SK-N-SH treated with all-trans-retinoic acid at 6 μM for 48 hours (cell line): ENCODE results near the gene UHRF2.
"Not testable (repeated sequence)": the region's sequence is repeated elsewhere in the genome, so short reads cannot be mapped to it uniquely, and the experiment has no call there.

Experiments
- ATAC-seq: fragments of 200-7000 bp; cut with Tn5 transposase; 3 replicates; pipeline ENCODE4 v1.9.1; 2020; ENCODE audit warnings: mild to moderate bottlenecking, moderate library complexity
- ARNTL ChIP-seq: fragments of 450-650 bp; formaldehyde crosslinking; IDR thresholded peaks from 2 replicates; pipeline ENCODE4 v1.5.0; 2020; ENCODE audit warnings: low read depth, mild to moderate bottlenecking, moderate library complexity, borderline replicate concordance
- BACH2 ChIP-seq: fragments of 250-450 bp; sonication (Bioruptor Pico); IDR thresholded peaks from 2 replicates; pipeline ENCODE4 v1.9.0; 2021; ENCODE audit warnings: mild to moderate bottlenecking, borderline replicate concordance
- CSDC2 ChIP-seq: fragments of 250-450 bp; sonication (Bioruptor Pico); IDR thresholded peaks from 2 replicates; pipeline ENCODE4 v1.5.0; 2020; ENCODE audit warnings: mild to moderate bottlenecking, moderate library complexity
- CSRNP3 ChIP-seq: fragments of 250-450 bp; sonication (Bioruptor Pico); IDR thresholded peaks from 2 replicates; pipeline ENCODE4 v1.5.1; 2021; ENCODE audit warnings: mild to moderate bottlenecking, moderate library complexity
- ESRRG ChIP-seq: fragments of 250-450 bp; sonication (Bioruptor Pico); IDR thresholded peaks from 2 replicates; pipeline ENCODE4 v1.6.1; 2021; ENCODE audit warnings: mild to moderate bottlenecking
- GLIS3 ChIP-seq: fragments of 250-450 bp; sonication (Bioruptor Pico); IDR thresholded peaks from 2 replicates; pipeline ENCODE4 v1.5.0; 2020; ENCODE audit warnings: mild to moderate bottlenecking, moderate library complexity
- ISL1 ChIP-seq: fragments of 250-450 bp; sonication (Bioruptor Pico); IDR thresholded peaks from 2 replicates; pipeline ENCODE4 v2.1.2; 2022; ENCODE audit warnings: mild to moderate bottlenecking, moderate library complexity
- OSR1 ChIP-seq: fragments of 250-450 bp; sonication (Bioruptor Pico); IDR thresholded peaks from 2 replicates; pipeline ENCODE4 v1.8.0; 2022; ENCODE audit warnings: moderate library complexity, mild to moderate bottlenecking, inconsistent platforms
- RARB ChIP-seq: fragments of 250-450 bp; sonication (Bioruptor Pico); IDR thresholded peaks from 2 replicates; pipeline ENCODE4 v1.8.0; 2021; ENCODE audit warnings: mild to moderate bottlenecking, moderate library complexity
- SNAI2 ChIP-seq: fragments of 250-450 bp; sonication (Bioruptor Pico); IDR thresholded peaks from 2 replicates; pipeline ENCODE4 v1.5.0; 2020; ENCODE audit warnings: mild to moderate bottlenecking, moderate library complexity
- TCF4 ChIP-seq: fragments of 250-450 bp; sonication (Bioruptor Pico); IDR thresholded peaks from 2 replicates; pipeline ENCODE4 v1.8.0; 2021; ENCODE audit warnings: mild to moderate bottlenecking, moderate library complexity, borderline replicate concordance
- TOX ChIP-seq: fragments of 250-450 bp; sonication (Bioruptor Pico); IDR thresholded peaks from 2 replicates; pipeline ENCODE4 v1.8.0; 2021; ENCODE audit warnings: mild to moderate bottlenecking, moderate library complexity, borderline replicate concordance
- ZC3H10 ChIP-seq: fragments of 250-450 bp; sonication (Bioruptor Pico); IDR thresholded peaks from 2 replicates; pipeline ENCODE4 v1.5.1; 2021; ENCODE audit warnings: mild to moderate bottlenecking, moderate library complexity
- ZFP3 ChIP-seq: fragments of 250-450 bp; sonication (Bioruptor Pico); IDR thresholded peaks from 2 replicates; pipeline ENCODE4 v1.5.0; 2020; ENCODE audit warnings: mild to moderate bottlenecking, moderate library complexity
- ZFP30 ChIP-seq: fragments of 450-650 bp; formaldehyde crosslinking; IDR thresholded peaks from 2 replicates; pipeline ENCODE4 v1.5.0; 2022; ENCODE audit warnings: mild to moderate bottlenecking, moderate library complexity
- ZNF565 ChIP-seq: fragments of 450-650 bp; formaldehyde crosslinking; conservative IDR thresholded peaks from 2 replicates; pipeline ENCODE4 v1.5.0; 2020; ENCODE audit warnings: low read depth, mild to moderate bottlenecking, moderate library complexity
- ZNF70 ChIP-seq: fragments of 450-650 bp; formaldehyde crosslinking; IDR thresholded peaks from 2 replicates; pipeline ENCODE4 v1.5.0; 2020; ENCODE audit warnings: mild to moderate bottlenecking, moderate library complexity
- ZNF8 ChIP-seq: fragments of 450-650 bp; formaldehyde crosslinking; IDR thresholded peaks from 2 replicates; pipeline ENCODE4 v1.5.0; 2020; ENCODE audit warnings: mild to moderate bottlenecking, moderate library complexity
- TF ChIP-seq, protein P1 (sequence below): fragments of 250-450 bp; sonication (Bioruptor Pico); IDR thresholded peaks from 2 replicates; pipeline ENCODE4 v1.5.1; 2020; ENCODE audit warnings: low read depth, mild to moderate bottlenecking, moderate library complexity
- TF ChIP-seq, protein P2 (sequence below): fragments of 250-450 bp; sonication (Bioruptor Pico); IDR thresholded peaks from 2 replicates; pipeline ENCODE4 v1.8.0; 2021; ENCODE audit warnings: low read depth, mild to moderate bottlenecking, moderate library complexity, borderline replicate concordance
- TF ChIP-seq, protein P3 (sequence below): fragments of 250-450 bp; sonication (Bioruptor Pico); IDR thresholded peaks from 2 replicates; pipeline ENCODE4 v1.5.0; 2020; ENCODE audit warnings: mild to moderate bottlenecking, moderate library complexity

UHRF2 gene

DNA sequence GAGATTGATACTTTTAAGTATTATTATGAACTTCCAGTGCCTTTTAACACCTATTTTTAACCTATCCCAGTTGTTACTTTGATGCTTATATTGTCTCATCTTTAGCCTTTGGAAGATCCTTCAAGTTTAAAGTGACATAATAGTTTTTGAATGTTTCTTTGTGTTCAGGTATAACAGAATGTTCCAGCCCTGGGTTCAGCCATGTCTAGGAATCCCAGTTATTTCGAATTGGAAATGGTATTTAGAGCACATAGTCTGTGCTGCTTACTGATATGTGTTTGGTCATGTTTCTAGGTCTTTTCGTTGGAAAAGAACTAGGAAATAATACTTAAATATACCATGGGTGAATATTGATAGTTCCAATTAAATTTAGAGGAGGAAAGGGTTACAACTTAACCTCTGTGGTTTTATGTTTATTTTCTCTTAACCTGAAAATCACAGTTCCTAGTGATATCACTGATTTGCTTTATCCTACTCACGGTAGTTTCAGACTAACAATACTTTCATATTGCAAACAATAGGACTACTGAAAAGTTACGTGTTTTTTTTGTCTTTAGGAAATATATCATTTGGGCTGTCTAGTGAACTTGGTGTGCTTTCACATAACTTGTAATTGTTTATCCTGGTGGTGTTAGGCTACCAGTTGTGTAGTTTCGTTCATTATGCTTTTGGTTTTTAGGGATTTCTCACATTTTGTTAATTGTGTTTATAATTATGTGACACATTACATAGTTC, 37.8 kb downstream of the UHRF2 start (continued):
- TF ChIP-seq OSR1 (CRISPR knock-in tag) = no peak
- no peak for TF ChIP-seq GLIS3 (CRISPR knock-in tag)
- TF ChIP-seq ISL1 (CRISPR knock-in tag) = no peak
- TF ChIP-seq ESRRG (CRISPR knock-in tag) = no peak

DNA sequence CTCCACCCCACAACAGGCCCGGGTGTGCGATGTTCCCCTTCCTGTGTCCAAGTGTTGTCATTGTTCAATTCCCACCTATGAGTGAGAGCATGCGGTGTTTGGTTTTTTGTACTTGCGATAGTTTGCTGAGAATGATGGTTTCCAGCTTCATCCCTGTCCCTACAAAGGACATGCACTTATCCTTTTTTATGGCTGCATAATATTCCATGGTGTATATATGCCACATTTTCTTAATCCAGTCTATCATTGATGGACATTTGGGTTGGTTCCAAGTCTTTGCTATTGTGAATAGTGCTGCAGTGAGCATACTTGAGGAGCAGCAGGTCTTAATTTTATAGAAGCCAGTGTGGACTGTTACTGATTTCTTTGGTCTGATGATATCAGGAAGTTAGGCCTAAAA, 42.3 kb downstream of the UHRF2 start:
- not testable (repeated sequence) for ATAC-seq

DNA sequence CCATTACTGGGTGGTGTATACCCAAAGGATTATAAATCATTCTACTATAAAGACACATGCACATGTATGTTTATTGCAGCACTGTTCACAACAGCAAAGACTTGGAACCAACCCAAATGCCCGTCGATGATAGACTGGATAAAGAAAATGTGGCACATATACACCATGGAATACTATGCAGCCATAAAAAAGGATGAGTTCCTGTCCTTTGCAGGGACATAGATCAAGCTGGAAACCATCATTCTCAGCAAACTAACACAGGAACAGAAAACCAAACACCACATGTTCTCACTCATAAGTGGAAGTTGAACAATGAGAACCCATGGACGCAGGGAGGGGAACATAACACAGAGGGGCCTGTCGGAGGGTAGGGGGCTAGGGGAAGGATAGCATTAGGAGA, 45.7 kb downstream of the UHRF2 start:
- not testable (repeated sequence) for ATAC-seq

DNA sequence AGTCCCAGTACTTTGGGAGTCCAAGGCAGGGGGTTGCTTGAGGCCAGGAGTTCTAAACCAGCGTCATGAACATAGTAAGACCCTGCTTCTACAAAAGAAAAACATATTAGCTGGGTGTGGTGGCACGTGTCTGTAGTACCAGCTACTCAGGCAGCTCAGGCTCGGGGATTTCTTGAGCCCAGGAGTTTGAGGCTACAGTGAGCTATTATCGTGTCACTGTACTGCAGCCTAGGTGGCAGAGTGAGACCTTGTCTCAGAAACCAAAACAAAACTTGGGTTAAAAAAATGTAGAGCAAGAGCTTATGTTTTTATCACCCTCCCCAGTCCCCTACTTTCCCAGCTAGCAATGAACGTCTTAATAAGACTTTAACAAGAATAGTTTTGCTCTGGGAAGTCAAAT, 46.7 kb downstream of the UHRF2 start:
- ATAC-seq = no peak
- TF ChIP-seq RARB (CRISPR knock-in tag) (no peak), SNAI2 (no peak), CSDC2 (CRISPR knock-in tag) (no peak), ARNTL (no peak), ZNF70 (CRISPR knock-in tag) (no peak), CSRNP3 (CRISPR knock-in tag) (no peak), TOX (CRISPR knock-in tag) (no peak), OSR1 (CRISPR knock-in tag) (no peak)
- TF ChIP-seq, protein P1, sequence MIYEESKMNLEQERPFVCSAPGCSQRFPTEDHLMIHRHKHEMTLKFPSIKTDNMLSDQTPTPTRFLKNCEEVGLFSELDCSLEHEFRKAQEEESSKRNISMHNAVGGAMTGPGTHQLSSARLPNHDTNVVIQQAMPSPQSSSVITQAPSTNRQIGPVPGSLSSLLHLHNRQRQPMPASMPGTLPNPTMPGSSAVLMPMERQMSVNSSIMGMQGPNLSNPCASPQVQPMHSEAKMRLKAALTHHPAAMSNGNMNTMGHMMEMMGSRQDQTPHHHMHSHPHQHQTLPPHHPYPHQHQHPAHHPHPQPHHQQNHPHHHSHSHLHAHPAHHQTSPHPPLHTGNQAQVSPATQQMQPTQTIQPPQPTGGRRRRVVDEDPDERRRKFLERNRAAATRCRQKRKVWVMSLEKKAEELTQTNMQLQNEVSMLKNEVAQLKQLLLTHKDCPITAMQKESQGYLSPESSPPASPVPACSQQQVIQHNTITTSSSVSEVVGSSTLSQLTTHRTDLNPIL = no peak
- TF ChIP-seq, protein P2, sequence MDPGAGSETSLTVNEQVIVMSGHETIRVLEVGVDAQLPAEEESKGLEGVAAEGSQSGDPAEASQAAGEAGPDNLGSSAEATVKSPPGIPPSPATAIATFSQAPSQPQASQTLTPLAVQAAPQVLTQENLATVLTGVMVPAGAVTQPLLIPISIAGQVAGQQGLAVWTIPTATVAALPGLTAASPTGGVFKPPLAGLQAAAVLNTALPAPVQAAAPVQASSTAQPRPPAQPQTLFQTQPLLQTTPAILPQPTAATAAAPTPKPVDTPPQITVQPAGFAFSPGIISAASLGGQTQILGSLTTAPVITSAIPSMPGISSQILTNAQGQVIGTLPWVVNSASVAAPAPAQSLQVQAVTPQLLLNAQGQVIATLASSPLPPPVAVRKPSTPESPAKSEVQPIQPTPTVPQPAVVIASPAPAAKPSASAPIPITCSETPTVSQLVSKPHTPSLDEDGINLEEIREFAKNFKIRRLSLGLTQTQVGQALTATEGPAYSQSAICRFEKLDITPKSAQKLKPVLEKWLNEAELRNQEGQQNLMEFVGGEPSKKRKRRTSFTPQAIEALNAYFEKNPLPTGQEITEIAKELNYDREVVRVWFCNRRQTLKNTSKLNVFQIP (CRISPR knock-in tag) = no peak

DNA sequence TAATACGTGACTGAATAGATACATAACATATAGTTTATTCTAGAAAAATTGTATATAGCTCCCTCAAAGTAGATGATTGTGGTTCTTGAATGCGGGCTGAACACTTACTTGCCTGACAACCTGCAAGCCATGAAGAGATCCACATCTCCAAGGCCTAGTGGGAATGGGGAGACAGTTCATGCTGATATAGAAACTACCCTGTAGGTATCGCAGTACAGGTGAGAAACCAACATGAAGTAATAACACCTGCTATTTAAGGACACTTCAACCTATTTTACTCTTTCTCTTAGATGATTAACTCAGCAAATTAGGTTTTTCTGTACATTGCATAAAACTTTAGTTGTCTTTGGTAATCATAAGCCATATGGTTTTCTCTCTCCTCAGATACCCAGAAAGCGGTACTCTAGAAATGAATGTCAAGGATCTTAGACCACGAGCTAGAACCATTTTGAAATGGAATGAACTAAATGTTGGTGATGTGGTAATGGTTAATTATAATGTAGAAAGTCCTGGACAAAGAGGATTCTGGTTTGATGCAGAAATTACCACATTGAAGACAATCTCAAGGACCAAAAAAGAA, 47.3 kb downstream of the UHRF2 start:
- no peak for ATAC-seq
- no peak for TF ChIP-seq OSR1 (CRISPR knock-in tag)
- no peak for TF ChIP-seq ZFP3
- TF ChIP-seq, protein P1 = no peak
- no peak for TF ChIP-seq ZNF8
- TF ChIP-seq TCF4 (CRISPR knock-in tag) = no peak
- no peak for TF ChIP-seq BACH2 (CRISPR knock-in tag)
- TF ChIP-seq ZFP30 (CRISPR knock-in tag) = no peak
- TF ChIP-seq ZNF565 (CRISPR knock-in tag) = no peak

GRCh38 chr9:6461619-6462018, 48.6 kb downstream of the UHRF2 start:
- ATAC-seq = no peak
- TF ChIP-seq RARB (CRISPR knock-in tag) (no peak), ZC3H10 (CRISPR knock-in tag) (no peak), ESRRG (CRISPR knock-in tag) (no peak), ZNF8 (no peak), ARNTL (no peak), ZNF565 (CRISPR knock-in tag) (no peak), SNAI2 (no peak), BACH2 (CRISPR knock-in tag) (no peak)
- TF ChIP-seq, protein P2 (CRISPR knock-in tag) = no peak
- TF ChIP-seq, protein P3, sequence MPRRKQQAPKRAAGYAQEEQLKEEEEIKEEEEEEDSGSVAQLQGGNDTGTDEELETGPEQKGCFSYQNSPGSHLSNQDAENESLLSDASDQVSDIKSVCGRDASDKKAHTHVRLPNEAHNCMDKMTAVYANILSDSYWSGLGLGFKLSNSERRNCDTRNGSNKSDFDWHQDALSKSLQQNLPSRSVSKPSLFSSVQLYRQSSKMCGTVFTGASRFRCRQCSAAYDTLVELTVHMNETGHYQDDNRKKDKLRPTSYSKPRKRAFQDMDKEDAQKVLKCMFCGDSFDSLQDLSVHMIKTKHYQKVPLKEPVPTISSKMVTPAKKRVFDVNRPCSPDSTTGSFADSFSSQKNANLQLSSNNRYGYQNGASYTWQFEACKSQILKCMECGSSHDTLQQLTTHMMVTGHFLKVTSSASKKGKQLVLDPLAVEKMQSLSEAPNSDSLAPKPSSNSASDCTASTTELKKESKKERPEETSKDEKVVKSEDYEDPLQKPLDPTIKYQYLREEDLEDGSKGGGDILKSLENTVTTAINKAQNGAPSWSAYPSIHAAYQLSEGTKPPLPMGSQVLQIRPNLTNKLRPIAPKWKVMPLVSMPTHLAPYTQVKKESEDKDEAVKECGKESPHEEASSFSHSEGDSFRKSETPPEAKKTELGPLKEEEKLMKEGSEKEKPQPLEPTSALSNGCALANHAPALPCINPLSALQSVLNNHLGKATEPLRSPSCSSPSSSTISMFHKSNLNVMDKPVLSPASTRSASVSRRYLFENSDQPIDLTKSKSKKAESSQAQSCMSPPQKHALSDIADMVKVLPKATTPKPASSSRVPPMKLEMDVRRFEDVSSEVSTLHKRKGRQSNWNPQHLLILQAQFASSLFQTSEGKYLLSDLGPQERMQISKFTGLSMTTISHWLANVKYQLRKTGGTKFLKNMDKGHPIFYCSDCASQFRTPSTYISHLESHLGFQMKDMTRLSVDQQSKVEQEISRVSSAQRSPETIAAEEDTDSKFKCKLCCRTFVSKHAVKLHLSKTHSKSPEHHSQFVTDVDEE (CRISPR knock-in tag) = no peak
- TF ChIP-seq, protein P1 = no peak
